Measurements from ENCODE around the gene FAM163A.
"Not testable (repeated sequence)": the region's sequence is repeated elsewhere in the genome, so short reads cannot be mapped to it uniquely, and the experiment has no call there.

Gene FAM163A

GRCh38 chr1:179818260-179818659 lies 75.2 kb downstream of the FAM163A start:
- no peak for DNase-seq

- DNase-seq, result no peak
Measured at GRCh38 chr1:179818743-179819173, 75.7 kb downstream of the FAM163A start.

- no peak for DNase-seq
Measured at GRCh38 chr1:179820226-179820970, 77.3 kb downstream of the FAM163A start.

- DNase-seq, result no peak
Measured at GRCh38 chr1:179821524-179821923, 78.4 kb downstream of the FAM163A start.

- DNase-seq, result no peak
Measured at GRCh38 chr1:179822065-179822464, 79.0 kb downstream of the FAM163A start.

- DNase-seq, result no peak
Measured at GRCh38 chr1:179823693-179824092, 80.6 kb downstream of the FAM163A start.

- no peak for DNase-seq
Measured at GRCh38 chr1:179824265-179824664, 81.2 kb downstream of the FAM163A start.

GRCh38 chr1:179825206-179825605 lies 82.1 kb downstream of the FAM163A start:
- DNase-seq, result no peak

- no peak for DNase-seq
Measured at GRCh38 chr1:179825798-179826460, 82.8 kb downstream of the FAM163A start.

GRCh38 chr1:179826626-179827280 lies 83.7 kb downstream of the FAM163A start:
- no peak for DNase-seq

GRCh38 chr1:179828554-179829110 lies 85.5 kb downstream of the FAM163A start:
- DNase-seq, result no peak

- no peak for DNase-seq
Measured at GRCh38 chr1:179831225-179831624, 88.1 kb downstream of the FAM163A start.

- DNase-seq, result no peak
Measured at GRCh38 chr1:179831852-179832699, 89.0 kb downstream of the FAM163A start.

- not testable (repeated sequence) for DNase-seq
Measured at GRCh38 chr1:179836686-179837445, 93.8 kb downstream of the FAM163A start.

GRCh38 chr1:179840107-179840506 lies 97.0 kb downstream of the FAM163A start:
- DNase-seq, result no peak

GRCh38 chr1:179848233-179848632 lies 105.1 kb downstream of the FAM163A start:
- DNase-seq, result no peak

GRCh38 chr1:179853102-179853501 lies 110.0 kb downstream of the FAM163A start:
- no peak for DNase-seq

- not testable (repeated sequence) for DNase-seq
Measured at GRCh38 chr1:179855831-179856230, 112.7 kb downstream of the FAM163A start.

GRCh38 chr1:179856296-179856695 lies 113.2 kb downstream of the FAM163A start:
- no peak for DNase-seq

GRCh38 chr1:179857009-179857408 lies 113.9 kb downstream of the FAM163A start:
- no peak for DNase-seq

- no peak for DNase-seq
Measured at GRCh38 chr1:179860652-179861051, 117.6 kb downstream of the FAM163A start.

GRCh38 chr1:179865377-179865776 lies 122.3 kb downstream of the FAM163A start:
- no peak for DNase-seq

Measured in NCI-H526 treated with DMSO at 0.1 percent for 48 hours (cell line).